ENCODE measurements around the gene LDB2.

DNA sequence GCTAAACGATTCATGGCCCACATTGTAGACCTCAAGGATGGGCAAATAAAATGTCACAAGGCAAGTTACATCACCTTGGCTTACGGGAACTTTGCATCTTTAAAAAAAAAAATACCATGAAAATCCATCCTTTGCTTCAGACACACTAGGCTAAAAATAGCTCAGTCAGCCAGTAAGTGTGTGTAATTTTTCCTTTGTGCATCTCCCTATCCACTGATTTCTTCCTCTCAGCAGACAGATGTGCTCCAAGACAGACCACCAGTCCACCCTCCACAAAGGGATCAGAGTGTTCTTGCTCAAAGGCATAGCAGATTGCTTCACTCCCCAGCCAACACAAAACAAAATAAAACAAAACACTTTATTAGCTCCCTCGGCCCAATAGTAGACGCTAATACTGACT lies 14.6 kb downstream of the LDB2 start:
- TF ChIP-seq YY1 (IDR thresholded peaks at IDR 0.05; ENCODE audit: insufficient read depth, insufficient read length) (no peak), SUZ12 (IDR thresholded peaks at IDR 0.05; ENCODE audit: extremely low read depth, insufficient read depth, insufficient read length) (no peak)

Measured in NT2/D1 (cell line).